Stimulated activated CD4-positive, alpha-beta T cell treated with anti-CD3 and anti-CD28 coated beads, Interleukin-2, amount 100 ng/mL, for 4 hours (primary cell): ENCODE measurements around the gene WDR64.

Source experiments
- DNase-seq: peaks from one replicate; pipeline ENCODE4 v3.0.0-alpha.2; 2020; ENCODE audit warnings: low read depth

Gene WDR64

DNA sequence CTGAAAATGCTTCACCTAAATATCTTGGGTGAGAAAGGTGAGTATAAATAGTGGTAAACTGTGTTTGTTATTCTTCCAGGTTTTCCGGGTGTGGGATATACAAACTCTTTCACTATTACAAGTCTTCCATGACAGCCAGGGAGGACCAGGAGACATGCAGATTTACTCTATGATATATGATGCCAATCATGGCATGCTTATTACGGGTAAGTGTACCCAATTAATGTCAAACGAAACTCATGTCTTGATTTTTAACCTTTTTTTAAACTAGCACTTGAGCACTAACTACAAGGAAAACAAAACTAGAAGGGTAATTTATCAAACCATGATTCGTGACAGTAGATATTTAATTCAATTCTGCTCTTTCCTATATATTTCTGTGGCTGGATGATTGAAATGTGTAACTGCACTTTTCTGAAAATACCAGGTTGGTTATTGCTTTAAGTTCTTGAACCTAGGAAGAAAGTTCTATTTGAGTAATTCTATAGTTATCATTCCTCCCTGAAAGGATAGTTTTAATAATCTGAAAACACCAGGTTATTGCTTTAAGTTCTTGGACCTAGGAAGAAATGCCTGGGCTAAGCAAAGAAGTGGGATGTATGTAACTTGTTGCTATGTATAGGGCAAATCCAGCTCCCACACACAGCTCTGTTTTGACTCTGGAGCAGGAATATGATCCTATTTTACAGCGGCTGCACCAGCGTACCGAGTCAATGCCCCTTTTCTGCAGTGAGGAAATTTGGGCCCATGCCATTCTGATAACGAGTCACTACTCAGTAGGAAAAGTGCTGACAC is 86.4 kb downstream of the WDR64 start:
- DNase-seq, result no peak

DNA sequence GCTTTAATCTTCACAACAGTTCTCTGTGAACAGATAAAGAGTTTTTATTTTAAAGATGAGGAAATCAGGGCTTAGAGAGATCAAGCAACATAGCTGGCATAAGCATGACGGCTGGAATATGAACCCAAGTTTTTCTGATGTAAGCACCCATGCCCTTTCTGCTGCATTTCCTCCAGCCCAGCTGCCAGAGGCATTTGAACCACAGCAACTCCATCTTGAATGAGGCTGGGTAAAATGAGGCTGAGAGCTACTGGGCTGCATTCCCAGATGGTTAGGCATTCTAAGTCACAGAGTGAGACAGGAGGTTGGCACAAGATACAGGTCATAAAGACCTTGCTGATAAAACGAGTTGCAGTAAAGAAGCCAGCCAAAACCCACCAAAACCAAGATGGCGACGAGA is 90.0 kb downstream of the WDR64 start:
- no peak for DNase-seq

DNA sequence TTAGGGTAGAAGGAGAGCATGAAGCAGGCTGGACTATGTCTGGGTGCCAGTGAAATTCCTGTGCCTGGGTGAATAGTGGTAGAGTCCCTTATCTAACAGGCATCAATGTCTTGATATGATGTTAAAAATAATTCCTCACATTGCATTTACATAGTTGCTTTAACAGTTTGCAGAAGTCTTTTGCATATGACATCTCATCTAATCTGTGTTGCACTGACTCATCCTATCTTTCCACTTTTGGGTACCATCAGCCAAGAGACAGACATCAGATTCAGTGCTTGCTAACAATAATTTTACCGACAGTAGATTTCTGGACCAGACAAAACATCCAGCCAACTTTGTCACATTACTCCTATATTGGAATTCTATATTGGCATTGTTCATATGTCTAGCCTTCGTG is 92.5 kb downstream of the WDR64 start:
- DNase-seq, result no peak

DNA sequence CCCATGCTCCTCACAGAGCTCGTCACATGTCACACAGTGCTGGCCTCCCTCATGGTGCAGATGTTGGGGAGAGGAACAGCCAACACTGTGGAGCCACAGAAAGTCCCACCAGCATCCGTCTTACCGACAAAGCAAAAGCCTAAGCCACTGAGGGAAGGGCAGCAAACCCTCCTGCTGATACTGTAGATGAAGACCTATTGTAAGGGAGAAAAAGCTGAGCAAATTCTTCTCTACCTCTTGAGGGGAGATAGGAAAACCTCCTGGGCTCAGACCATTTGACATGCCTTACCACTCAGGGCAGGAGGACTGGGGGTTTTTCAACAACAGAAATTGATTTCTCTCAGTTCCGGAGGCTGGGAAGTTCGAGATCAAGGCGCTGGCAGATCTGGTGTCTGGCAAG is 95.9 kb downstream of the WDR64 start:
- no peak for DNase-seq

DNA sequence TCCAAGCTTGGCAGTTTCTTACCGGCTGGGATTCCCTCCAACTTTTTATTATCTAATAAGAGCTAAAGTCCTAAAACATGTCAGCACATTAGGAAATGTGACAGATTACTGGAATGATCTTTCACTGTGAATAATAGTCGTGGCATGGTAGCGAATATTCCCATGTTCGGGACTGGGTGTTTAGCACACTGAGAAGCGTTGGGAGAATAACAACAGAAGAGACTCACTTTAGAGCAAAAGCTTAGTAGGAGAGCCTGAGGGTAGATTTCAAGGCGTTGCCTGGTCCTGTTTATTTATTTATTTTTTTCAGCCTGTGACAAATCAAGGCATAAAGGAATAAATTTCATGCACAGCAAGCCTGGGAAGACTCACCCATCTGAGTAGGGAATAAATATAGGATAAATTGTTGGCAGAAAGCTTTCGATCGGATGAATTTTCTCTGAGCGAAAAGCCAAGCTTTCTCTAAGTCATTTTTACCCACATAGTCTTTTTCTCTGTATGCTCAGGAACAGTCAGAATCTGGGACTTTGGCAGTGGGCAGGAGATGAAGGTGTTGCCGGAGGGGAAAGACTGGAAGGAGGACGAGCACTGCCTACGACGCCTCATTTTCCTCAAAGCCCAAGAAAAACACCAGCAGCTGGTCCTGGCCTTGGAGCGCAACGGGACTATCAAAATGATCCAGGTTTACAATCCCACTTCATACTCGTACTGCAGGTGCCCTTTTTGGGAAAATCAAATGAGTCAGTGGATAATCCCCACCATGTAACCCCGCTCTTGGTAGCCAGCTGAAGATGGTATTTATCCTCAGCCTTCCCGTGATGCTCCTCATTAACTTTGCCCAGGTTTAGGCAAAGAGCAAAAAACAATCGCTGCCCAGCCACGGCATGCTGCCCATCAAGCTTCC is 97.2 kb downstream of the WDR64 start:
- DNase-seq, result no peak

DNA sequence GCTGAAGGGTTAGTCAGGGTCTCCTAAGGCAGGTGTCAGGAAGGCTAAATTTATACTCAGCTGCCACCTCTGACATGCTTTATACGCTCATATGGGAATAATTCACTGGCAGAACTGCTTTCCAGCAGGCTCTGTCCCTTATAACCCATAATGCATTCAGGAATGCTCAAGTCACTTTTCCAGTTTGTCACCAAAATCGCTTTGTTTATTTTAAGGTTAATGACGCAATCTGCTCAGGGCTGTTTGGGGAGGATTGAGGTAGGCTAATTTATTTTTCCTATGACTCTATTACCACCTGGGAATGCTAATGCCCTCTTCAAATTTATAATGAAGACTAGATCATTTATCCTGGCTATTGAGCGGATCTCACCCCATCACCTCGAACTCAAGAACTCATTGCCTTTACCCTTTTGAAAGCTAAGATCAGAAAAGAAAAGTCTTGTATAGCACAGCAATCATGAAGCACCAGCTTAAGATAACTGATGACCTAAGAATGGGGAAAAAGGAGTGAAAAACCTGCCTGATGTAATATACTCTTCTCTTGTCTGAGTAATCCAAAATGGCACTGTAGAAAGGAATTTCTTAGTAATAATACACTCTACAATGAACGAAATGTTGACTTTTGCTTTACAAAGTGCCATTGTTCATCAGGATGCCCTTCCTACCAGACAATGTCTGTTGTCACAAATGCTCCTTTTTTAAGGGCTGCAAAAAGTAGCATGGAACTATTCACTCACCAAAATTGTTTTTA is 98.0 kb downstream of the WDR64 start:
- no peak for DNase-seq

DNA sequence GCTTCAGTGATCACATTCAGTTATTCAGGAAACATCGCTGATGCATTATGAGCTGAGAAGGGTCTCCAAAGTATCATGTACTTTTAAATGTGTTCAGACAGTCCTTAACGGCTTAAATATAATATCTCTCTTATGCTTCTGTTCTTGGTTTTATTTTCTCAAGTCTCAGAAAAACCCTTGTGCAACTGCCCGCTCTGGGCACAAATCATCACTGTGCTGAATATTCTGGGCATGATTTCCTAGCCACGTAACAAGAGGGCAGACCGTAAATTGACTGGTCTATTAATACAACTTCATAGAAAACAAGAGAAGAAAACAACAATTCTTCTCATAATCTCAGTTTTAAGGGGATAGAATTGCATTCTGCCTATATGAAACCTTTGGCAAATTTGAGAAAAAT is 99.4 kb downstream of the WDR64 start:
- DNase-seq, result no peak

DNA sequence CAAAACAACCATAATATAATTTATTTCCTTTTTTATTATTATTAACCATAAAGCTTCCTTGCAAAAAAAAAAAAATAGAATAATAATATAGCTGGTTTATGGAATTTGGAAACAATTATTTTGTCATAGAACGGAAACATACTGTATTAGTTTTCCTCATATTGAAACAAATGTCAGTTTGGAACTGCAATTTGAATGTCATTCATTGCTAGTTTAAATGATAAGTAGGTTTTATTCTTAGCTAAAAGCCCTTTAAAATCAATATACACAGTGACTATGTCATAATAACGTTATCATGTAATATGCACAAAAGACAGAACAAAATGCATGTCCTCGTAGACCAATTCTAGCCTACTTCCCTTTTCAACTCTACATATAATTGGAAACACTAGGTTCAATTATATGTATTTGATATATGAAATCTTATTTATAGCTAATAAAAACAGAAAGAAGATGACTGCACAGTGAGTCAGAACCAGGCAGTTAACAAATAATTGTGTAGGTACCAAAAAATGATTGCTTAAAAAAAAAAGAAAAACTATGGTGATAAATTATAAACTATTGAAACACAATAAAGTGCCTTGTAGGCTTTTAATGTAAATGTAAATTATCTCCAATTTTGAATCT is 110.7 kb downstream of the WDR64 start:
- DNase-seq, result no peak

DNA sequence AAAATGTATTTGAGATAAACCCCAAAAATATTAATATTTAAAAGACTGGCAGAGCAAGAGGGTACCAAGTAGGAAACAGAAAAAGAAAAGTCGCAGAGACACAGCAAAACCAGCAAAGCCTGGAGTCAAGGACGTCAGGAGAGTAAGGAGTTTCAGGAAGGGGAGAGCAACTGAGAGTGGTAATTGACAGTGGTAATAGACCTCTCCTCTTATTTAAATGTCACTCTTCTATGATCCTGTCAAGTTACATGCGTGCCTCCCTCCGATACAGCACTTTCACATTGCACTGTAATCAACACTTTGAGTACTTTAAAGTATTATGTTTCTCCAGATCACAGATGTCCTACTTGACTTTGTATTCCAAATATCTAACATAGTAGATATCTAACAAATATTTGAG is 113.3 kb downstream of the WDR64 start:
- no peak for DNase-seq

DNA sequence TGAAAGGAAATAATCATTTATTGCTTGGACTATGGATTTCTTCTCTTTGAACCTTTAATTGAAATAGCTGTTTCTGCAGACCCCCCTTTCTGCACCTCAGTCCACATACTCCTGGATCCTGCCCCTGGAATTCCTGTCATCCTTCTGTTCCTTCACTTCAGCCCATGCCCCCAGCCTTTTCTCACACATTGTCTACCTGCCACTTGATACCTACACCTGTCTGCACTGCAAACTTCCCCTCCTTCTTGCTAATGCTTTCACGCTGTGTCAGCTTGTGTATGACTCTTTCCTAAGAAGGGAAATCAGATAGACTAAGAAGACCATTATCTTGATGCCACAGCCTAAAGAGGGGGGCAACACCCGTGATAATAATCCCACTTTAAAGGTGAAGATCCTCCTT is 115.7 kb downstream of the WDR64 start:
- no peak for DNase-seq

DNA sequence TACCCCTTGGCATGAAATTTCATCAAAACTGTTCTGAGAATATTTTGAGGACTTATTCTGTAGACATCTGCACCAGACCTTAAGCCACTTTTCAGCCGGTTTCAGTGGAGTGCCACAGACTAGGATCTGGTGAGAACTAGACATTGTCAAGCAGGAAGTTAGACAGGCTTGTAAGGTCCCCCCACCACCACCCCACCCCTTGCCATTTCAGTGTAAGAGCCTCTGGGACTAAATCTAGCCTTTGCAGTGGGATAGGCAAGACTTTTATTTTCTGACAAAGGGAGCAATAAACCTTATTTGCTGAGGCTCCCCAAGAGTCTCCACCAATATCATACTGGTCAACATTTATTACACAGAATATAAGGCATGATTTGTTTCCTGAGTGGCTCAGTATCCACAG is 118.0 kb downstream of the WDR64 start:
- DNase-seq, result no peak

DNA sequence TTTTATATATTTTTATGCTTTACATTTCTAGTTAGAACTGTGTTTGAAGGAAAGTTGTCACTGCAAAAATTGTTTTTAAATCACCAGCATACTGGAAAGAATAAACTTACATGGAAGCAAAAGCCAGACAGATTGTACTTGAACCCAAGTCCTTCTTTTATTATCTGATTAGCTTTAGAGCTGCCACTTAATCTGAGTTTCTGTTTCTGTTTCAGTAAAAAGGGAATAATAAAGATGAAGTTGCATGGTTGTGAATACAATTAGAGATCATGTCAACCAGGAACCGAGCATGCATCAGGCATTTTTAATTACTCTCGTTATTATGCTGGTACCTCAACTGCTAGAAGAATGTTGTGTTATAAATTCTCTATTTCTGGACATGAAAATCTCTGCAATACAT is 119.0 kb downstream of the WDR64 start:
- no peak for DNase-seq

DNA sequence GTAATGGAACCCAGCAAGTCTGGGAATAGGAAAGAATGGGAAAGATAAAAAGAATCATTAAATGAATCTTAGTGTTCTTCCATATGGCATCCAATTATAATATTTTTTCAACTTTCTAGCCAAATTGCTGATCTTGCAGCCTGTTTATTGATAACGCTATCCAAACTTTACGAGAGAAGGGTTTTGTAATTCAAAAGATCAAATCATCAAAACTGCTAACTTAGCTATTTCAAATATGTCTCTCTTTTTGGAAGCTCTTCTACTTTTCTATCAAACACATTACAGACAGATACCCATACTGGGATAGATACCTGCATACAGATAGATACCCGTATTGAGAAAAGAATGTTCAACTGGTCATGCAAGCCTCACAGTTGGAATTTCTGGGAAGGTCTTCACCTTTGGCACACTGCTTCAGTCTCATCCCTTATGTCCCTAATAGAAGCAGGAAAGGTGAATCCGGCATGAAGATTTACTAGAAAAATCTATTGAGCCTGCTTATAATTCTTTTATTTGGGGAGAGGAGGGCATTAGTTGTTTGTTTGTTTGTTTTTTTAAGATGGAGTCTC is 120.9 kb downstream of the WDR64 start:
- no peak for DNase-seq

DNA sequence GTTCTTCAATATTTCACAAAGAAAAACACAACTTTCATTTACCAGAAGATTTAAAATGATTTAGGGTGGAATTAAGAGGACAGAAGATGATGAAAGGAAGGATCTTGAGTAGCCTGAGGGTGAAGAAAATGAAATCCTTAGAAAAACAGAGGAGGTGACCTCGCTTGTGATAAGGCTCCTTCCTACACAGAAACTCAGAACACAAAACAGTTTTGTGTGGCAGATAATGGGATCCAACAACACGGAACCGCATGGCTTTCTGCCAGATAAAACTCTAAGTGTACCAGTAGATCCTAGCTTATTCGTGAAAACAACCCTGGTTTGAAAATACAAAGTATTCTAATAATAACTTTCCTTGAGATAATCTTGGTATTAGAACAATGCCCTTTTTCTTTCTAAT is 121.9 kb downstream of the WDR64 start:
- no peak for DNase-seq

DNA sequence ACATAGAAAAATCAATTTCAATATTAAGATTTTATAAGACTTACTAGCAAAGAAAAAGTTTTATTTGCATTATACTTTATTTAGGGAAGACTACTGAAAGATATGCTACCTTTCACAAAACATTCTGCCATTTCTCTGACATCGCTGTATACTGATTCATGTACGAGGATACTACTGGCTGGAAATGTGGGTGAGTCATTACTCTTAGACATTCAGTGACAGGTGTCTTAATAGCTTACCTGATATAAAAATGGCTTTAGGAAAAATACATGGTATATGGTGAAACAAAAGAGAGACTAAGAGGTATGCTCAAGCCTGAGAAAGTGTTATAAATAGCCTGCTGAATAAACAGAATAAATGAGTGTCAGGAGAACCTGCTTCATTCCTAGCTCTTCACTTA is 122.9 kb downstream of the WDR64 start:
- no peak for DNase-seq

DNA sequence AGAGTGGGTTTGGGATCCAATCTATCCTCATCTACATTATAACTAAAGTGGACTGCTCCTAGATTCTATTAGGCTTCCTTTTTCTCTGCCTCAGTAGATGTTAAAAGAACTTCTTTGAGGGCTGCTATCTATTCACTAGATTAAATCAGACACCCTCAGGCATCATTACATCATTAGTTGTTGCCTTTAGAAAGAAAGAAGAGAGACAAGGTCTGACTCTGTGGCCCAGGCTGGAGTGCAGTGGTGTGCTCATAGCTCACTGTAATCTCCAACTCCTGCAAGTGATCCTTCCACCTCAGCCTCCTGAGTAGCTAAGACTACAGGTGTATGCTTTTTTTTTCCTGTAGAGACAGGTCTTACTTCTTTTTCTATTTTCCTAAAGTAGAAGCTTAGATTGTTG is 124.8 kb downstream of the WDR64 start:
- no peak for DNase-seq

DNA sequence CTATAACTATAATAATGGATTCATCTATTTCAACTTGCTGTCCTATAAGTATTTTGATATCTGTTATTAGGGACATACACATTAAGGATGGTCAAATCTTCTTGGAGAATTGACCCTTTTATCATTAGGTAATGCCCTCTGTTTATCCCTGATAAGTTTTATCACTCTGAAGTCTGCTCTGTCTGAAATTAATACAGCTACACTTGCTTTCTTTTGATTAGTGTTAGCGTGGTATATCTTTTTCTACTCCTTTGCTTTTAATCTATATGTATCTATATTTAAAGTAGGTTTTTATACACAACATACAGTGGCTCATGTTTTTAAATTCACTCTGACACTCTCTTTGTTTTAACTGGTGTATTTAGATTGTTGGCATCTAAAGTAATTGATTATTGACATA is 126.0 kb downstream of the WDR64 start:
- DNase-seq, result no peak

DNA sequence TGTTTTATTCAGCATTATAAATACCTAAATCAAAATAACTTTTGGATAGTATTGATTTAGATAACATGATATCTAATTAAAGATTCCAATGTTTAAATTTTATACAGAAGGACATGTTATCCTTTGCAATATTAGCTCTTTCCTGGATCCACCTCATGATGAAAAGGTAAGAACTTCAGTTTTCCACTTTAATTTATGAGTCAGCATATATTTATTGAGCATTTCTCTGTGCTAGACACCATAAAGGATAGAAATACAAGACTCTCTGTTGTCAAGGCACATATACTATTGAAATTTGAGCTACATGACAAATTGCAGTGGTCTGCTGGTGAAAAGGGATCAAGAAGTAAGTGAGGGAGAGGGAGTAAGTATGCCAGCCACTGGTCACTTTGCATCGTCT is 127.8 kb downstream of the WDR64 start:
- DNase-seq, result no peak

DNA sequence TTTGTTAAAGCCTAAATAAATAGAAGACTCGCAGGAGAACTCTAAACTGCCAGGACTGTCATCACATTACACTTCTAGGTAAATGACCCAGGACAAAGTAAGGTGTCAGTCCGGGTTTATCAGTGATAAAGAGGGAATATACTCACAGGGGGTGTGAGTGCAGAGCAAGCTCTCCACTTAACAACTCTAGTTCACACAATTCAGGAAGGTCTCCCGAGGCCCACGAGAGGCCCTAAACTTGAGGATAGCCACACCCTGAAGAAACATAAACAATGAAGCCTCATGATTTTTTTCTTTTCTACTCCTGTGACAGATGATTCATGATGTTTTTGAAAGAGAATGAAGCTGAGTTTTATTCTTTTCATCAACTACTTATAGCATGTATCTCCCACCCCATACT is 130.3 kb downstream of the WDR64 start:
- no peak for DNase-seq

DNA sequence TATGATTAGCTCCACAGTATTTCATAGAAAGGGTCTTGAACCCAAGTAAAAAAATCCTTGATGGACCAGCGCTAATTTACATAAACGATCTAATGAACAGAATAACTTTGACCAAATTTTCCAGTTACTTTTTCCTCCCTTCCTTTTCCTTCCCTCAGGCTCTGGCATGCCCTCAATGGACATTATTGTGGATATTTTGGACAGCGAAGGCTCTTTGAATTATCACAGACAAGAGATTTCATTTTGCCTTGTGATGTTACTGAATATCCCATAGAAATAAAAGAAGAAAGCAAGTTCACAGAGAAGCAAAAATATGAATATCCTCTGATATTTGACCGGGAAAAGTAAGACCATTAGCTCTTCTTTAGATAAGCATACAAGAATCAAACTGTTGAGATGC is 135.6 kb downstream of the WDR64 start:
- no peak for DNase-seq

DNA sequence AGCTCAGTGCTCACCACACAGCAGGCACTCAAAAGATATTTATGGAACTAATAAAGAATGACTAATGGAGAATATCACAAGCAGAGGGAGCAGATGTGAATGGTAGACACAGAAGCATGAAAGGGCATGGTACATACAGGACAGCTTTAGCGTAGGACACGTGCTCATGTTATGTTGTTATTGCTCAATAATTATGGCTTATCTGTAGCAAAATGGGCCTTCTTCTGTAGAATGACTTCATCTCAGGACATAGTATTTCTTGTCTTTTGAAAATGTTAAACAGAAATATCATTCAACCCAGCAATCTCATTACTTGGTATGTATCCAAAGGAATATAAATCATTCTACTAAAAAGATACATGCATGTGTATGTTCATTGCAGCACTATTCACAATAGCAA is 137.0 kb downstream of the WDR64 start:
- no peak for DNase-seq

DNA sequence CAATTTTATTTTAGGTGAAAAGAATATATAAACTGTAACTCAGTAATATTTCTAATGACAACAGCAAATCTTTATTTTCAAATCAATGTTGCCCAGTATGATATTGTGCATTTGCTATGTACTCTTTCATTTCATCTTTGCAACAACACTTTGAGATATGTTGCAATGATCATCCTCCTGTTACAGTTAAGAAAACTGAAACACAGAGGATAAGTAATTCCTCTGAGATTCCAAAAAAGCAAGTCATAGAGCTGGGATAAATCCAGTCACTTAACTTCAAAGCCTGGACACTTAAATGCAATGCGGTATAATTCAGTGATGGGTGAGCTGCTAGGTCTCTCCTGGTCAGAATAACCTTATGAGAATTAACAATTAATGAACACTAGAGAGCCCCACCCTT is 147.3 kb downstream of the WDR64 start:
- DNase-seq, result no peak
